Uterus (tissue), 4 donors: ENCODE data around the gene PDK1. TPM values are rescaled to one million over a fixed set of nuclear protein-coding genes. Genes with fewer than 3 reads are reported as not detected.

Experiments
- DNase-seq, 2 donors: peaks; one replicate each; pipeline ENCODE4 v3.0.0-alpha.2; 2019 to 2020
- H3K27ac ChIP-seq, 2 donors: fragments of 200-600 bp; sonication (generic); 1 replicate in 1 of 2; 2 replicates in 1 of 2; pipeline ENCODE4 v1.5.1; 2016 to 2018
- H3K27me3 ChIP-seq, 2 donors: fragments of 200-600 bp; sonication (generic); one replicate each; pipeline ENCODE4 v1.5.1; 2018 to 2019; ENCODE audit warnings: control low read depth in 1 of 2
- H3K36me3 ChIP-seq, 2 donors: fragments of 200-600 bp; sonication (generic); one replicate each; pipeline ENCODE4 v1.5.1; 2019; ENCODE audit warnings: control low read depth in 1 of 2
- H3K4me1 ChIP-seq, 2 donors: fragments of 200-600 bp; sonication (generic); one replicate each; pipeline ENCODE4 v1.5.1; 2018 to 2019; ENCODE audit warnings: control low read depth in 1 of 2
- H3K4me3 ChIP-seq, 2 donors: fragments of 200-600 bp; sonication (generic); 1 replicate in 1 of 2; 2 replicates in 1 of 2; pipeline ENCODE4 v1.5.1; 2018 to 2019; ENCODE audit warnings: mild to moderate bottlenecking in 1 of 2
- H3K9me3 ChIP-seq, 2 donors: fragments of 200-600 bp; sonication (generic); one replicate each; pipeline ENCODE4 v1.5.1; 2019; ENCODE audit warnings: control low read depth in 1 of 2
- CTCF ChIP-seq, 4 experiments: fragments of 200-600 bp in 2 of 4; fragments of 450-650 bp in 2 of 4; sonication (generic) in 2 of 4; IDR thresholded peaks; one replicate each; pipeline ENCODE4 v1.5.1; 2016 to 2019; ENCODE audit warnings: antibody characterized with exemption in 4 of 4, mild to moderate bottlenecking in 2 of 4, moderate library complexity in 1 of 4
- POLR2A ChIP-seq, 2 donors: fragments of 450-650 bp; IDR thresholded peaks; one replicate each; pipeline ENCODE4 v1.6.1; 2016; ENCODE audit warnings: antibody characterized with exemption in 2 of 2, mild to moderate bottlenecking in 1 of 2, moderate library complexity in 1 of 2
- intact Hi-C: fragments of 100-400 bp; cut with DNase I; formaldehyde crosslinking; loops from one replicate; pipeline ENCODE4 v1.15.1; 2023; ENCODE audit warnings: low total_unique reads
- total RNA-seq, 4 donors: library from RNA; depleted of rRNA in 3 of 4; stranded (reverse); fragments of >200 nt in 3 of 4; gene quantifications; one replicate each; pipeline versions ENCODE4 v1.1.0 to v1.2.4, GENCODE V29; 2014 to 2023
- donor health status: DM: yes; HTN: yes; CAD: no.

The PDK1 gene
- total RNA-seq, 4 donors from 2014 or later, result 1.5 to 42.4 (median 20.1) TPM

- TF ChIP-seq POLR2A (IDR thresholded peaks at IDR 0.05), result no peak
- no peak for TF ChIP-seq CTCF (IDR thresholded peaks at IDR 0.05)
- Histone ChIP-seq H3K4me1 (no peaks in the 10 kb centered on the region), H3K4me3 (no peak overlapping the region), H3K27me3 (no peaks in the 10 kb centered on the region), H3K9me3 (no peaks in the 10 kb centered on the region), H3K36me3 (no peaks in the 10 kb centered on the region), H3K27ac (no peak overlapping the region)
- no peak for DNase-seq
- intact Hi-C loops, result no loop called here
Observed at GRCh38 chr2:172627181-172627580, 71.3 kb downstream of the PDK1 start.

- no peak overlapping the region for H3K27ac ChIP-seq
- intact Hi-C loops, result no loop called here
- DNase-seq, result no peak
- no peaks in the 10 kb centered on the region for H3K4me1 ChIP-seq
- H3K4me3 ChIP-seq, result no peak overlapping the region
- no peaks in the 10 kb centered on the region for H3K36me3 ChIP-seq
- H3K27me3 ChIP-seq, result no peaks in the 10 kb centered on the region
- TF ChIP-seq CTCF (IDR thresholded peaks at IDR 0.05) (no peak), POLR2A (IDR thresholded peaks at IDR 0.05) (no peak)
- no peaks in the 10 kb centered on the region for H3K9me3 ChIP-seq
Observed at GRCh38 chr2:172628085-172628484, 72.2 kb downstream of the PDK1 start.

GRCh38 chr2:172629586-172629985 lies 73.7 kb downstream of the PDK1 start:
- no peak for TF ChIP-seq POLR2A (IDR thresholded peaks at IDR 0.05)
- TF ChIP-seq CTCF (IDR thresholded peaks at IDR 0.05), result no peak

GRCh38 chr2:172630181-172630580 lies 74.3 kb downstream of the PDK1 start:
- Histone ChIP-seq H3K27ac (no peak overlapping the region), H3K4me1 (no peaks in the 10 kb centered on the region), H3K36me3 (no peaks in the 10 kb centered on the region), H3K9me3 (no peaks in the 10 kb centered on the region), H3K27me3 (no peaks in the 10 kb centered on the region), H3K4me3 (no peak overlapping the region)
- no peak for DNase-seq
- no peak for TF ChIP-seq POLR2A (IDR thresholded peaks at IDR 0.05)
- TF ChIP-seq CTCF (IDR thresholded peaks at IDR 0.05), result no peak
- intact Hi-C loops, result no loop called here

More at GRCh38 chr2:172629586-172629985, 73.7 kb downstream of the PDK1 start:
- DNase-seq, result no peak
- Histone ChIP-seq H3K9me3 (no peaks in the 10 kb centered on the region), H3K4me1 (no peaks in the 10 kb centered on the region), H3K27me3 (no peaks in the 10 kb centered on the region), H3K36me3 (no peaks in the 10 kb centered on the region), H3K4me3 (no peak overlapping the region), H3K27ac (no peak overlapping the region)
- intact Hi-C loops, result no loop called here

- Histone ChIP-seq H3K4me3 (no peak overlapping the region), H3K9me3 (no peaks in the 10 kb centered on the region), H3K36me3 (no peaks in the 10 kb centered on the region), H3K27ac (no peak overlapping the region), H3K27me3 (no peaks in the 10 kb centered on the region), H3K4me1 (no peaks in the 10 kb centered on the region)
- intact Hi-C loops, result no loop called here
- DNase-seq, result no peak
- TF ChIP-seq CTCF (IDR thresholded peaks at IDR 0.05) (no peak), POLR2A (IDR thresholded peaks at IDR 0.05) (no peak)
Observed at GRCh38 chr2:172634477-172634876, 78.6 kb downstream of the PDK1 start.
